H9 (cell line): ENCODE results near the gene ZNF791. TPM values are rescaled to one million over a fixed set of nuclear protein-coding genes. Genes with fewer than 3 reads are reported as not detected.
A peak's percentile ranks its signal among the peaks of the same experiment; 100 is the strongest.

ENCODE experiments used
- DNase-seq: peaks from one replicate; pipeline ENCODE4 v3.0.0-alpha.2; 2017
- H2AFZ ChIP-seq: one replicate; pipeline ENCODE4 v1.6.1; 2013; ENCODE audit warnings: mild to moderate bottlenecking, low read length, control low read depth, moderate library complexity
- H2AK5ac ChIP-seq: 2 replicates; pipeline ENCODE4 v1.6.1; 2013; ENCODE audit warnings: low read length, control low read depth, mixed read lengths; ENCODE audit not compliant: insufficient read length
- H2BK120ac ChIP-seq: one replicate; pipeline ENCODE4 v1.6.1; 2013; ENCODE audit warnings: low read depth, mild to moderate bottlenecking, low read length, control low read depth, inconsistent platforms; ENCODE audit not compliant: poor library complexity, severe bottlenecking
- H2BK12ac ChIP-seq: 2 replicates; pipeline ENCODE4 v1.6.1; 2013; ENCODE audit warnings: low read length, control low read depth, mixed read lengths, low read depth; ENCODE audit not compliant: insufficient read length
- H2BK15ac ChIP-seq: 2 replicates; pipeline ENCODE4 v1.6.1; 2013; ENCODE audit warnings: low read depth, low read length, control low read depth
- H2BK20ac ChIP-seq: one replicate; pipeline ENCODE4 v1.6.1; 2013; ENCODE audit warnings: low read depth, mild to moderate bottlenecking, low read length, control low read depth, inconsistent platforms; ENCODE audit not compliant: poor library complexity, severe bottlenecking
- H2BK5ac ChIP-seq: 2 replicates; pipeline ENCODE4 v1.6.1; 2013; ENCODE audit warnings: low read length, control low read depth, mixed read lengths; ENCODE audit not compliant: insufficient read length
- H3K14ac ChIP-seq: 2 replicates; pipeline ENCODE4 v1.6.1; 2013; ENCODE audit warnings: low read length, control low read depth; ENCODE audit not compliant: insufficient read depth
- H3K18ac ChIP-seq: 2 replicates; pipeline ENCODE4 v1.6.1; 2013; ENCODE audit warnings: low read depth, mild to moderate bottlenecking, mixed read lengths, low read length, control low read depth; ENCODE audit not compliant: insufficient read length
- H3K23ac ChIP-seq: 2 replicates; pipeline ENCODE4 v1.6.1; 2013; ENCODE audit warnings: low read length, control low read depth, mixed read lengths, low read depth; ENCODE audit not compliant: insufficient read length
- H3K23me2 ChIP-seq: 2 replicates; pipeline ENCODE4 v1.6.1; 2013; ENCODE audit warnings: low read depth, mild to moderate bottlenecking, mixed read lengths, low read length, control low read depth; ENCODE audit not compliant: insufficient read length, poor library complexity, severe bottlenecking
- H3K27ac ChIP-seq: 2 replicates; pipeline ENCODE4 v1.5.1; 2013; ENCODE audit warnings: low read length, control low read depth, mixed read lengths, low read depth; ENCODE audit not compliant: insufficient read length
- H3K27me3 ChIP-seq: 2 replicates; pipeline ENCODE4 v1.6.1; 2013; ENCODE audit warnings: low read length, control low read depth, inconsistent platforms; ENCODE audit not compliant: insufficient read depth
- H3K4ac ChIP-seq: 2 replicates; pipeline ENCODE4 v1.6.1; 2013; ENCODE audit warnings: low read depth, mild to moderate bottlenecking, control low read depth, inconsistent platforms, low read length, moderate library complexity
- H3K4me1 ChIP-seq: 2 replicates; pipeline ENCODE4 v1.6.1; 2013; ENCODE audit warnings: low read length, control low read depth, inconsistent platforms; ENCODE audit not compliant: insufficient read depth
- H3K4me2 ChIP-seq: 2 replicates; pipeline ENCODE4 v1.6.1; 2013; ENCODE audit warnings: low read length, control low read depth, mixed read lengths; ENCODE audit not compliant: insufficient read length, insufficient read depth
- H3K56ac ChIP-seq: 2 replicates; pipeline ENCODE4 v1.6.1; 2013; ENCODE audit warnings: low read depth, mild to moderate bottlenecking, mixed read lengths, low read length, control low read depth; ENCODE audit not compliant: insufficient read length
- H3K79me1 ChIP-seq: 2 replicates; pipeline ENCODE4 v1.6.1; 2013; ENCODE audit warnings: low read depth, mild to moderate bottlenecking, moderate library complexity, low read length, control low read depth, inconsistent platforms; ENCODE audit not compliant: insufficient read depth, poor library complexity, severe bottlenecking
- H3K79me2 ChIP-seq: 2 replicates; pipeline ENCODE4 v1.6.1; 2013; ENCODE audit warnings: low read length, control low read depth, inconsistent platforms; ENCODE audit not compliant: insufficient read depth
- H3K9ac ChIP-seq: 2 replicates; pipeline ENCODE4 v1.6.1; 2013; ENCODE audit warnings: low read length, control low read depth, mixed read lengths; ENCODE audit not compliant: insufficient read length; ENCODE audit errors: extremely low read depth
- H3K9me3 ChIP-seq: one replicate; pipeline ENCODE4 v1.6.1; 2013; ENCODE audit warnings: low read depth, low read length, inconsistent platforms; ENCODE audit not compliant: control insufficient read depth
- H3T11ph ChIP-seq: one replicate; pipeline ENCODE4 v1.6.1; 2013; ENCODE audit warnings: mild to moderate bottlenecking, low read length, control low read depth, inconsistent platforms
- H4K20me1 ChIP-seq: one replicate; pipeline ENCODE4 v1.6.1; 2013; ENCODE audit not compliant: control insufficient read depth, insufficient read length, insufficient read depth
- H4K5ac ChIP-seq: 2 replicates; pipeline ENCODE4 v1.6.1; 2013; ENCODE audit warnings: low read depth, mild to moderate bottlenecking, mixed read lengths, low read length, control low read depth; ENCODE audit not compliant: insufficient read length
- H4K8ac ChIP-seq: replicated peaks from 2 replicates; pipeline ENCODE4 v1.6.1; 2013; ENCODE audit warnings: low read length, control low read depth, mixed read lengths, low read depth; ENCODE audit not compliant: insufficient read length
- H4K91ac ChIP-seq: 2 replicates; pipeline ENCODE4 v1.6.1; 2013; ENCODE audit warnings: low read depth, mild to moderate bottlenecking, moderate library complexity, mixed read lengths, low read length, control low read depth; ENCODE audit not compliant: insufficient read length
- H3K27ac Mint-ChIP-seq, 3 experiments: 2 replicates in 2 of 3; 3 replicates in 1 of 3; pipeline ENCODE4 v1.8.0; 2020 to 2021; ENCODE audit warnings: mixed read lengths in 3 of 3, mild to moderate bottlenecking in 1 of 3, moderate library complexity in 1 of 3
- H3K27me3 Mint-ChIP-seq: 2 replicates; pipeline ENCODE4 v1.8.0; 2021; ENCODE audit warnings: low read depth, mild to moderate bottlenecking, moderate library complexity, mixed read lengths
- H3K36me3 Mint-ChIP-seq, 3 experiments: 2 replicates in 2 of 3; 3 replicates in 1 of 3; pipeline ENCODE4 v1.8.0; 2020 to 2021; ENCODE audit warnings: low read depth in 3 of 3, mixed read lengths in 3 of 3; ENCODE audit not compliant: insufficient read depth in 1 of 3
- H3K4me1 Mint-ChIP-seq, 2 experiments: 2 replicates each; pipeline ENCODE4 v1.8.0; 2020; ENCODE audit warnings: mixed read lengths in 2 of 2
- H3K4me3 Mint-ChIP-seq, 2 experiments: 2 replicates in 1 of 2; 3 replicates in 1 of 2; pipeline ENCODE4 v1.8.0; 2020 to 2021; ENCODE audit warnings: mild to moderate bottlenecking in 2 of 2, mixed read lengths in 2 of 2, moderate library complexity in 1 of 2
- H3K9me3 Mint-ChIP-seq, 2 experiments: 2 replicates in 1 of 2; 3 replicates in 1 of 2; pipeline ENCODE4 v1.8.0; 2020; ENCODE audit warnings: mild to moderate bottlenecking in 2 of 2, mixed read lengths in 2 of 2, moderate library complexity in 1 of 2
- WGBS: extraction: QIAGEN DNeasy Blood & Tissue Kit; methylation state at CpG from one replicate; pipeline ENCODE4 v1.1.7; 2013; ENCODE audit warnings: missing lambda C conversion rate, low lambda C conversion rate, mixed read lengths; ENCODE audit not compliant: insufficient read length; ENCODE audit errors: extremely low coverage; 5-methylcytosine and 5-hydroxymethylcytosine counted together
- total RNA-seq: library from RNA; stranded (reverse); gene quantifications from 2 replicates; pipeline ENCODE4 v1.2.1, GENCODE V29; 2021
- TF ChIP-seq, protein P1 (sequence below): fragments of 200-600 bp; sonication (generic); conservative IDR thresholded peaks from 3 replicates; pipeline ENCODE4 v1.8.0; 2021; ENCODE audit warnings: antibody characterized with exemption, mild to moderate bottlenecking

The ZNF791 gene
- total RNA-seq, 1 experiment from 2014 or later: 20.2 TPM

DNA sequence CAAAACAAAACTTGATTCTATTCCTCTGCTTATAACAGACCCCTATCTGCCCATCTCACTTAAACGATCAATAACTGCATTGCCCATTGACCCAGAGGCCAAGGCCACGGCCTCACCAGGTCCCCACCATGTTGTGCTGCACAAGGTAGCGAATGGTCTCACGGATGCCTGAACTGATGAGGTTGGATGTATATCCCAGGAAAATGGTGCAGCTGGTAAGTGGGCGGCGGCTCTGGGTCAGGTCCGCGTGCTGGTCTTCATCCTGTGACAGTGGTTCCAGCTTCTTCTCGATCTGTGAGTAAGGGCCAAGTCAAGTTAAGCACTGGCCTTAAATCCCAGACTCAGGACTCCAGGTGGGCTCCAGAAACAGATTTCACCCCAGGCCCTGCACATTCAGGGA lies 69.3 kb downstream of the ZNF791 start:
- Histone ChIP-seq H2AK5ac (no peak overlapping the region), H3K9me3 (no peaks in the 10 kb centered on the region), H3K23ac (no peak overlapping the region), H3T11ph (no peak overlapping the region), H3K4me2 (no peak overlapping the region), H3K14ac (no peak overlapping the region), H3K56ac (no peak overlapping the region), H3K18ac (no peak overlapping the region), H3K9ac (no peak overlapping the region), H4K5ac (no peak overlapping the region), H3K23me2 (no peaks in the 10 kb centered on the region), H3K79me2 (no peaks in the 10 kb centered on the region), H2BK120ac (no peak overlapping the region), H3K79me1 (no peaks in the 10 kb centered on the region), H2BK15ac (no peak overlapping the region), H2BK12ac (no peak overlapping the region), H4K8ac (no peak overlapping the region), H4K91ac (no peak overlapping the region), H2BK20ac (no peak overlapping the region), H2AFZ (no peak overlapping the region), H3K27ac (no peak overlapping the region), H3K27me3 (no peaks in the 10 kb centered on the region), H3K4me1 (no peaks in the 10 kb centered on the region), H3K4ac (no peak overlapping the region), H2BK5ac (no peak overlapping the region), H4K20me1 (no peaks in the 10 kb centered on the region)
- DNase-seq: no peak
- Mint-ChIP-seq H3K4me1 (peaks cover 2 to 16% of the 10 kb centered on the region in 2 experiments; a peak in 3 of 4 replicates), H3K9me3 (peaks cover 0 to 2% of the 10 kb centered on the region in 2 experiments; a peak in 1 of 5 replicates), H3K4me3 (peak overlapping the region; percentile 93 to 97), H3K27ac (no peak overlapping the region; a peak in 1 of 7 replicates), H3K36me3 (peaks cover 21 to 54% (median 43%) of the 10 kb centered on the region in 3 experiments), H3K27me3 (no peaks in the 10 kb centered on the region; the same call in 1 of the 2 replicates)
- WGBS: no CpG with 5 or more reads among the region's 9 CpGs
- TF ChIP-seq, protein P1, sequence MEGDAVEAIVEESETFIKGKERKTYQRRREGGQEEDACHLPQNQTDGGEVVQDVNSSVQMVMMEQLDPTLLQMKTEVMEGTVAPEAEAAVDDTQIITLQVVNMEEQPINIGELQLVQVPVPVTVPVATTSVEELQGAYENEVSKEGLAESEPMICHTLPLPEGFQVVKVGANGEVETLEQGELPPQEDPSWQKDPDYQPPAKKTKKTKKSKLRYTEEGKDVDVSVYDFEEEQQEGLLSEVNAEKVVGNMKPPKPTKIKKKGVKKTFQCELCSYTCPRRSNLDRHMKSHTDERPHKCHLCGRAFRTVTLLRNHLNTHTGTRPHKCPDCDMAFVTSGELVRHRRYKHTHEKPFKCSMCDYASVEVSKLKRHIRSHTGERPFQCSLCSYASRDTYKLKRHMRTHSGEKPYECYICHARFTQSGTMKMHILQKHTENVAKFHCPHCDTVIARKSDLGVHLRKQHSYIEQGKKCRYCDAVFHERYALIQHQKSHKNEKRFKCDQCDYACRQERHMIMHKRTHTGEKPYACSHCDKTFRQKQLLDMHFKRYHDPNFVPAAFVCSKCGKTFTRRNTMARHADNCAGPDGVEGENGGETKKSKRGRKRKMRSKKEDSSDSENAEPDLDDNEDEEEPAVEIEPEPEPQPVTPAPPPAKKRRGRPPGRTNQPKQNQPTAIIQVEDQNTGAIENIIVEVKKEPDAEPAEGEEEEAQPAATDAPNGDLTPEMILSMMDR: no peak
